ENCODE measurements around the gene KRTAP2-1.

- TF ChIP-seq RAD21 (IDR thresholded peaks at IDR 0.05 in 1 of 2, conservative IDR thresholded peaks at IDR 0.05 in 1 of 2; ENCODE audit: low read depth in 2 of 2, low read length in 2 of 2) (no peak), CTCF (IDR thresholded peaks at IDR 0.05; ENCODE audit: control extremely low read depth in 1 of 3, insufficient read depth in 1 of 3, low read depth in 1 of 3, low read length in 3 of 3) (no peak), RNF2 (IDR thresholded peaks at IDR 0.05; ENCODE audit: borderline replicate concordance, low read depth, low read length, missing control alignments, poor library complexity, severe bottlenecking) (no peak), EZH2 (IDR thresholded peaks at IDR 0.05; ENCODE audit: low read depth, low read length, severe bottlenecking) (no peak), POLR2A (IDR thresholded peaks at IDR 0.05; ENCODE audit: control extremely low read depth in 1 of 2, low read depth in 2 of 2, low read length in 2 of 2) (no peak), SP1 (IDR thresholded peaks at IDR 0.05; ENCODE audit: low read depth, low read length) (no peak), SP4 (IDR thresholded peaks at IDR 0.05; ENCODE audit: low read length) (no peak), ATF3 (IDR thresholded peaks at IDR 0.05; ENCODE audit: insufficient read depth, low read depth, low read length) (no peak), POLR2AphosphoS5 (IDR thresholded peaks at IDR 0.05; ENCODE audit: low read depth, low read length) (no peak), HDAC6 (IDR thresholded peaks at IDR 0.05; ENCODE audit: low read depth, low read length) (no peak), KDM5A (IDR thresholded peaks at IDR 0.05; ENCODE audit: low read length) (no peak), EP300 (IDR thresholded peaks at IDR 0.05; ENCODE audit: borderline replicate concordance in 1 of 2, low read depth in 2 of 2, low read length in 2 of 2) (no peak), ATF2 (IDR thresholded peaks at IDR 0.05; ENCODE audit: low read length) (no peak), ZNF274 (IDR thresholded peaks at IDR 0.05; ENCODE audit: borderline replicate concordance, extremely low read depth, low read length) (no peak)
Measured at GRCh38 chr17:41026715-41027471, 20.2 kb downstream of the KRTAP2-1 start, which contains the start of gene KRTAP1-5.

All from H1 (cell line).